ENCODE data around the gene NOTCH1.

The NOTCH1 gene

DNA sequence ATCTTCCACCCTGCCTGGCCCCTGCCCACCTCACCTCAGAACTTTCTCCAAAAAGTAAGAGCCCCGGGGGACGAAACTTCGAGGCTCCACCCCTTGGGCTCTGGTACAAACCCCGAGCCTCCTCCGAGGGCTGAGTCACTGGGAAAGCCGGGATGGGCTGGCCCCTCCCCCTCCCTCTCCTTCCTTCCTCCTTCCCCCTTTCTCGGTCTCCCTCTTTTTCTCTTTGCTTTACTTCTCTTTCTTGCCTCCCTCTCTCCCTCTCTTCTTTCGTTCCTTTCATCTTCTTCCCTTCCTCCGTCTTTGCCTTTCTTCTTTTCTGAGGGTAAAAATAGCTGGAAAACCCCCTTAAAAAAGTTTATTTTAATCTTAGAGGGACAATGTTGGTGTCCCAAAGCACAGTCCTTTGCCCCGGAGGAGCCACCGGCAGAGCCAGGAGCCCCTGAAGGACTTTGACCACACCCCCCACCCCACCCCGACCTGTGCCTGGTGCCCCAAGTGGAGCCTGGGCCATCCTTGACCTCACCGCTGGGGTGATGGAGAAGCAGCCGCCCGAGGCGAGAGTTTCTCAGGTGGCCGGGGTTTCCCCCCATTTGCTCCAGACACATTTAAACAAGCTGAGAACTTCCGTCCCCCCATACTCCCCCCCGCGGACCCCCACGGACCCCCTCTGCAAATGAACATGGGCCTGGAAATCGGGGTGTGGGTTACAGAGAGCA is 5.7 kb upstream of the NOTCH1 start:
- peak in 13 of 42 donors; percentile 36 to 85 (median 60) for DNase-seq
- intact Hi-C loops (cut with DNase I), result loop anchor here (5.0 kb wide), 1 partner anchor 71 kb away; no protein-coding TSS in a partner anchor

DNA sequence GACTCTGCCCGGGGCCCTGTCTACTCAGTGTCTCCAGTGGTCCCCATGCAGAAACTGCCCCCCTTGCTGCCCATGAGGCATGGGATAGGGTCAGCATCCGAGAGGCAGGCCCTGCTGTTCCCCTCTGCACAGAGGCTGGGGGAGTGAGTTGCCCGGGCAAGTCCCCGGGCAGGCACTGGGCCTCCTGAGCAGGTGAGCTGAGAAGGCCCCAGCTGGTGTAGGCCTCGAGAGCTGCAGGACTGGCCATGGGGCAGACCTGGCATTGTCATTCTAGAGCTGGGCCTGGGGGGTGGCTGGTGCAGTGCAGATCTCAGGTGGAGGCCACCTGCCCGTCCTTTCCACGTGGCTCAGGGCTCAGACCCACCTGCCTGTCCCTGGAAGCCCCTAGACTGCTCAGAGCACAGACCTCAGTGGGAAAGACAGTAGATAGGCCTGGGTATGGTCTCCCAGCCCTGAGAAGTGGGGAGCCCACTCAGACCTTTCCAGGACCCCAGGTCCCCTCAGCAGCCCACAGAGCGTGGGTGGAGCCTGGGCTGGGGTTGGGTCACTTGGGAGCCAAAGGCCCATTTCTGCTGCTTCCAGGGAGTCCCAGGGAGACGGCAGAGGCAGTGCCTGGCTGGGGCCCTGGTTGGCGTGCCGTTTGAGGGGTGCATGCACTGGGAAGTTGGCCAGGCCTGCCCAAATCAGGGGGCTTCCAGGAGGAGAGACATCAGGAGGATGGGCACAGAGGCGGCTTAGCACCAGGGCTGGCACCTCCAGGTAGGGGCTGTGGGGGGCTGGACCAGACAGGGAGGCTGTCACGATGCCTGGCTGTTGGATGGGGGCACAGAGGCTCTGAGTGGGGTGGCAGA is 4.8 kb upstream of the NOTCH1 start:
- intact Hi-C loops (cut with DNase I), result loop anchor here (5.0 kb wide), 1 partner anchor 72 kb away; no protein-coding TSS in a partner anchor
- DNase-seq, result no peak

DNA sequence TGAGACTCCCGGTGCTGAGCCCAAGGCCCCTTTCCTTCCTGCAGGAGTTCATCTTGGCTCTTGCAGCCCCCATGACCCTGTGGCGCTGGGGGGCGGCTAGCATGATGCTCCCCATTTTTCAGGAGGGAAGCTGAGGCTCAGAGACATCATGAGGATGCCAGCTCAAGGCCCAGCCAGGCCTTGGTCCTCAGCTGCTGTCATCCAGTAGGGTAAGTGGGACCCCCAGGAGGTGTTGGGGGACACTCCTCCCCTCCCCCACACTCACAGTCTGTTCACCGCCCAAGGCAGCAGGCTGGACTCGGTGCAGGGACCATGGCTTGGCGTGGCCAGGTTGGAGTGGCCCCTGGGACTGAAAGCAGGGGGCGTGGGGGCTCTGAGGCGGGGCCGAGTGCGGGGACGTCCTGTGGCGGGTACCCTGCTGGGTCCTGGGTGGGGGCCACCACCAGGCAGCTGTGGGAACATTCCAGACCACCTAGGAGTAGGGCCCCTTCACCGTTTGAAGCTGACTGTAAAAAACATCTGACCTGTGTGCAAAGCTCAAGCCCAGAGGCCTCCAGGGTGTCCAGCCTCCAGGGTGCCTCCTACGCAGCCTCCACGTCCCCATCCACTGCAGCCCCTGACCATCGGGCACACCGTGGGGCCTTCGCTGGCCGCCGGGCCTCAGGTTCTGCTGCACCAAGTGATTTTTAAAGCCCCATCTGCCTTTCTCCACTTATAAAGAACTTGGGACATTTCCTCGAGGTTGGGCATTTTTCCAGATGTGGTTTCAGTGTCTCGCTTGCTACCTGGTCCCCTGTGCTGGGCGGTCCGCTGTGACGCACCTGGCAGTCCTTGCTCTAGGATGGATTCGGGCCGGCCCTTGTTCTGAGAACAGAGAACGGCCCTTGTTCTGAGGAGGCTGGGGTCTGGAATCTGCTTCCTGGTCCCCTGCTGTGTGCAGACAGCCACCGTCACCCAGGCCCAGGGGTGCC is 3.4 kb upstream of the NOTCH1 start:
- no peak for DNase-seq
- intact Hi-C loops (cut with DNase I), result loop anchor here (10.0 kb wide), 1 partner anchor 54 kb away; no protein-coding TSS in a partner anchor

DNA sequence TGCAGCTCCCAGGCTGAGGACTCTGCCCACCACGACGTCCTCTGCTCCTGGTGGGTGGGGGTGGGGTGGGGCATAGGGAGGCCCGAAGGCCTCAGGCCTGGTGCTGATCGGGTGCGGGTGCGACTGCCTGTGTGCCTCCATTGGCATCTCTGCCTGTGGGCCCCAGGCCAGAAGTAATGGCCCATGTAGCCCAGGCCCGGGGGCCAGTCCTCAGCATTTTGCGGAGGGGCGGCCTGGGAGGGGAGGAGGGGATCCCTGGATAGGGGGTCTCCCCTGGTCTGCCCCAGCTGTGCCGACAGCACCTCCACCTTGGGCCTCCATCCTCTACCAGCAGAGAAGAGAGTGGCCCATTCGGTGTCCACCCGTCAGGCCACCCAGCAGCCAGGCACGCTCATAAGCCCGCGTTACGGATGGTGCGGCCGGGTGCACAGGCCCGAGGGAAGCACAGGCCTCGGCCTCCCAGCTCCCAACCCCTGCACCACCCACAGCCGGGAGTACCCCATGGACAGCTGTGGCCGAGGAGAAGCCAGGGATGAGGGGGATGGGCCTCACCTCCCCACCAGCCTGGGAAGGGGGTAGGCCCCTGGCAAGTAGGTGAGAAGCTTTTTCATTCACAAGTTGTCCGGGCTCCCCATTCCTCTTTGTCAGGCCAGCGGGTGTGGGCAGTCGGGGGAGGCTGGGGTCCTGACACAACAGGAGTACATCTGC is 1.8 kb upstream of the NOTCH1 start:
- peak in 2 of 42 donors; percentile 16 to 29 for DNase-seq
- intact Hi-C loops (cut with DNase I), result loop anchor here (10.0 kb wide), 1 partner anchor 53 kb away; no protein-coding TSS in a partner anchor

- intact Hi-C loops (cut with DNase I), result loop anchor here (10.0 kb wide), 1 partner anchor 52 kb away; no protein-coding TSS in a partner anchor
- DNase-seq, result peak in 25 of 42 donors; percentile 42 to 77 (median 58)
Measured at GRCh38 chr9:136546697-136547501, 1.1 kb upstream of the NOTCH1 start.

DNA sequence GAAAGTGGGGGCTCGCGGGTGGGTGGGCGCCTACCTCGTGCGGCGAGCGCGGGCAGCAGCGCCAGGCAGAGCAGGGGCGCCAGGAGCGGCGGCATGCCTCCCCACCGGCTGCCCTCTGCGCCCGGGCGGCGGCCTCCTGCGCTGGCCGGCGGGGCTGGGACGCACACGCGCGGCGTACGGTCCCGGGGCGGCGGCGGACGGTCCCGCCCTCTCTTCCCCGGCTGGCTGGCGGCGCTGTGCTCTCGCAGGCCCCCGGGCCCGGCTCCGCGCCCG is 220 bp downstream of the NOTCH1 start:
- no peak for DNase-seq
- intact Hi-C loops (cut with DNase I), result loop anchor here (2.0 to 10.0 kb wide), 3 partner anchors 19 to 51 kb away; no protein-coding TSS in a partner anchor

DNA sequence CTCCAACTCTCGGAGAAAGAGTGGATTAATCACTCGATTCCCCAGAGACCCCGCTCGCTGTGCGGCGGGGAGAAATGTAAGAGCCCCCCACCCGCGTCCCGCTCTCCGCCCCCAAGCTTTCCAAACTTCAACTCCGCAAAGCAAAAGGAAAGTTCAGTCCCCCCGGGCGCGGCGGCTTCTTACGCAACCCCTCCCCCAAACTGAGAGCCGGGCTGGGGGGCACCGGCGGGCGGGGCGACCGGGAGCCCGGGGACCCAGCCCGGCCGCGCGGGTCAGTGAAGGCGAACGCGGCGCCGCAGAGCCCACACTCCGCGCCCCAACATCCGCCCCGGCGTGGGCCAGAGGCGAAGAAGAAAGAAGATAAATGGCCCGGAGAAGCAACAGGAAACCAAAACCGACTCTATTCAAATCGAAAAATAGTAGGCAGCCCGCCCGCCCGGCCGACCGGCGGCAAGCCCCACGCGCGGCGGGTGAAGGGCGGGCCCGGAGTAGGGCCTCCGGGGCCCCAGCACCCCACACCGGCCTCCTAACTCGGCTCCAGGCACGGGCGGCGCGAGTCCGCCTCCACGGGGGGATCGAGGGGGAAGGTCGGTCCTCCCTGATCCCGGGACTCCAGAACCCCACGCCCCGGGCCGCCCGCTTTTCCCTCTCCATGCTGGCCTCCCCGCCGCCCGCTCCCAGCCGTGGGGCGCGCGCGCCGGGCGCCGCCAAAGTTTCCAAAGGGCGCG is 720 bp downstream of the NOTCH1 start:
- intact Hi-C loops (cut with DNase I), result loop anchor here (2.0 to 10.0 kb wide), 3 partner anchors 18 to 50 kb away; no protein-coding TSS in a partner anchor
- DNase-seq, result peak in 8 of 42 donors; percentile 44 to 70 (median 58)

- DNase-seq, result peak; percentile 84 to 96 (median 92)
- intact Hi-C loops (cut with DNase I), result loop anchor here (2.0 to 10.0 kb wide), 3 partner anchors 18 to 50 kb away; no protein-coding TSS in a partner anchor
Measured at GRCh38 chr9:136544548-136544963, 1.3 kb downstream of the NOTCH1 start.

- intact Hi-C loops (cut with DNase I), result loop anchor here (2.0 to 10.0 kb wide), 3 partner anchors 17 to 49 kb away; no protein-coding TSS in a partner anchor
- DNase-seq, result peak; percentile 73 to 97 (median 91)
Measured at GRCh38 chr9:136543830-136544547, 1.9 kb downstream of the NOTCH1 start.

- DNase-seq, result no peak
- intact Hi-C loops (cut with DNase I), result loop anchor here (10.0 kb wide), 1 partner anchor 48 kb away; no protein-coding TSS in a partner anchor
Measured at GRCh38 chr9:136543280-136543679, 2.6 kb downstream of the NOTCH1 start.

GRCh38 chr9:136542241-136543040 is 3.4 kb downstream of the NOTCH1 start:
- DNase-seq, result peak in 22 of 42 donors; percentile 33 to 81 (median 60)
- intact Hi-C loops (cut with DNase I), result loop anchor here (10.0 kb wide), 1 partner anchor 48 kb away; no protein-coding TSS in a partner anchor

- intact Hi-C loops (cut with DNase I), result loop anchor here (10.0 kb wide), 1 partner anchor 47 kb away; no protein-coding TSS in a partner anchor
- peak in 35 of 42 donors; percentile 51 to 86 (median 69) for DNase-seq
Measured at GRCh38 chr9:136541709-136542108, 4.1 kb downstream of the NOTCH1 start.

DNA sequence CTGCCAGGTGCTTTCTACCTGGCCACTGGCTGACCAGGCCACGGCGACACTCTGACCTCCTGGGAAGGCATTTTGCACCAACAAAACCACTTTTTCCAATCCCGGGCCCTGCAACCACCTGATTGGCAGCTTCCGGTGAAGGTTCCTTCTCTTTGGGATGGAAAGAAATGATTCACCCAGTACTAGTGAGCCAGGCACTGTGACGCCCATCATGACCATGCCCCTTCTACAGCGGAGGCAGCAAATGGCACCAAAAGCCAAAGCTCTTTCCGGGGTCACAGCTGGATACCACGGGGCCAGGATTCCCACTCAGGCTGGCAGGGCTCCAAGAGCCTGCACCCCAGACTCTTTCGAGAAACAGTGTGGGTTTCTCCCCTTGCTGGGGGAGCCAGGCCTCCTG is 4.7 kb downstream of the NOTCH1 start:
- DNase-seq, result peak in 1 of 42 donors; percentile 56
- intact Hi-C loops (cut with DNase I), result loop anchor here (10.0 kb wide), 1 partner anchor 46 kb away; no protein-coding TSS in a partner anchor
